ENCODE results near the gene SNX18. TPM values are rescaled to one million over a fixed set of nuclear protein-coding genes. Genes with fewer than 3 reads are reported as not detected.

SNX18 gene
- total and polyA plus RNA-seq, 2 of the 8 experiments (the other 6 are each of a cell fraction or from before 2014, with no cell fraction given), result 5.8 to 17.7 TPM

- TF ChIP-seq SIRT6 (IDR thresholded peaks at IDR 0.05; ENCODE audit: low read length) (no peak), RAD21 (IDR thresholded peaks at IDR 0.05 in 1 of 2, conservative IDR thresholded peaks at IDR 0.05 in 1 of 2; ENCODE audit: low read depth in 2 of 2, low read length in 2 of 2) (no peak)
- TF ChIP-seq, protein P1, sequence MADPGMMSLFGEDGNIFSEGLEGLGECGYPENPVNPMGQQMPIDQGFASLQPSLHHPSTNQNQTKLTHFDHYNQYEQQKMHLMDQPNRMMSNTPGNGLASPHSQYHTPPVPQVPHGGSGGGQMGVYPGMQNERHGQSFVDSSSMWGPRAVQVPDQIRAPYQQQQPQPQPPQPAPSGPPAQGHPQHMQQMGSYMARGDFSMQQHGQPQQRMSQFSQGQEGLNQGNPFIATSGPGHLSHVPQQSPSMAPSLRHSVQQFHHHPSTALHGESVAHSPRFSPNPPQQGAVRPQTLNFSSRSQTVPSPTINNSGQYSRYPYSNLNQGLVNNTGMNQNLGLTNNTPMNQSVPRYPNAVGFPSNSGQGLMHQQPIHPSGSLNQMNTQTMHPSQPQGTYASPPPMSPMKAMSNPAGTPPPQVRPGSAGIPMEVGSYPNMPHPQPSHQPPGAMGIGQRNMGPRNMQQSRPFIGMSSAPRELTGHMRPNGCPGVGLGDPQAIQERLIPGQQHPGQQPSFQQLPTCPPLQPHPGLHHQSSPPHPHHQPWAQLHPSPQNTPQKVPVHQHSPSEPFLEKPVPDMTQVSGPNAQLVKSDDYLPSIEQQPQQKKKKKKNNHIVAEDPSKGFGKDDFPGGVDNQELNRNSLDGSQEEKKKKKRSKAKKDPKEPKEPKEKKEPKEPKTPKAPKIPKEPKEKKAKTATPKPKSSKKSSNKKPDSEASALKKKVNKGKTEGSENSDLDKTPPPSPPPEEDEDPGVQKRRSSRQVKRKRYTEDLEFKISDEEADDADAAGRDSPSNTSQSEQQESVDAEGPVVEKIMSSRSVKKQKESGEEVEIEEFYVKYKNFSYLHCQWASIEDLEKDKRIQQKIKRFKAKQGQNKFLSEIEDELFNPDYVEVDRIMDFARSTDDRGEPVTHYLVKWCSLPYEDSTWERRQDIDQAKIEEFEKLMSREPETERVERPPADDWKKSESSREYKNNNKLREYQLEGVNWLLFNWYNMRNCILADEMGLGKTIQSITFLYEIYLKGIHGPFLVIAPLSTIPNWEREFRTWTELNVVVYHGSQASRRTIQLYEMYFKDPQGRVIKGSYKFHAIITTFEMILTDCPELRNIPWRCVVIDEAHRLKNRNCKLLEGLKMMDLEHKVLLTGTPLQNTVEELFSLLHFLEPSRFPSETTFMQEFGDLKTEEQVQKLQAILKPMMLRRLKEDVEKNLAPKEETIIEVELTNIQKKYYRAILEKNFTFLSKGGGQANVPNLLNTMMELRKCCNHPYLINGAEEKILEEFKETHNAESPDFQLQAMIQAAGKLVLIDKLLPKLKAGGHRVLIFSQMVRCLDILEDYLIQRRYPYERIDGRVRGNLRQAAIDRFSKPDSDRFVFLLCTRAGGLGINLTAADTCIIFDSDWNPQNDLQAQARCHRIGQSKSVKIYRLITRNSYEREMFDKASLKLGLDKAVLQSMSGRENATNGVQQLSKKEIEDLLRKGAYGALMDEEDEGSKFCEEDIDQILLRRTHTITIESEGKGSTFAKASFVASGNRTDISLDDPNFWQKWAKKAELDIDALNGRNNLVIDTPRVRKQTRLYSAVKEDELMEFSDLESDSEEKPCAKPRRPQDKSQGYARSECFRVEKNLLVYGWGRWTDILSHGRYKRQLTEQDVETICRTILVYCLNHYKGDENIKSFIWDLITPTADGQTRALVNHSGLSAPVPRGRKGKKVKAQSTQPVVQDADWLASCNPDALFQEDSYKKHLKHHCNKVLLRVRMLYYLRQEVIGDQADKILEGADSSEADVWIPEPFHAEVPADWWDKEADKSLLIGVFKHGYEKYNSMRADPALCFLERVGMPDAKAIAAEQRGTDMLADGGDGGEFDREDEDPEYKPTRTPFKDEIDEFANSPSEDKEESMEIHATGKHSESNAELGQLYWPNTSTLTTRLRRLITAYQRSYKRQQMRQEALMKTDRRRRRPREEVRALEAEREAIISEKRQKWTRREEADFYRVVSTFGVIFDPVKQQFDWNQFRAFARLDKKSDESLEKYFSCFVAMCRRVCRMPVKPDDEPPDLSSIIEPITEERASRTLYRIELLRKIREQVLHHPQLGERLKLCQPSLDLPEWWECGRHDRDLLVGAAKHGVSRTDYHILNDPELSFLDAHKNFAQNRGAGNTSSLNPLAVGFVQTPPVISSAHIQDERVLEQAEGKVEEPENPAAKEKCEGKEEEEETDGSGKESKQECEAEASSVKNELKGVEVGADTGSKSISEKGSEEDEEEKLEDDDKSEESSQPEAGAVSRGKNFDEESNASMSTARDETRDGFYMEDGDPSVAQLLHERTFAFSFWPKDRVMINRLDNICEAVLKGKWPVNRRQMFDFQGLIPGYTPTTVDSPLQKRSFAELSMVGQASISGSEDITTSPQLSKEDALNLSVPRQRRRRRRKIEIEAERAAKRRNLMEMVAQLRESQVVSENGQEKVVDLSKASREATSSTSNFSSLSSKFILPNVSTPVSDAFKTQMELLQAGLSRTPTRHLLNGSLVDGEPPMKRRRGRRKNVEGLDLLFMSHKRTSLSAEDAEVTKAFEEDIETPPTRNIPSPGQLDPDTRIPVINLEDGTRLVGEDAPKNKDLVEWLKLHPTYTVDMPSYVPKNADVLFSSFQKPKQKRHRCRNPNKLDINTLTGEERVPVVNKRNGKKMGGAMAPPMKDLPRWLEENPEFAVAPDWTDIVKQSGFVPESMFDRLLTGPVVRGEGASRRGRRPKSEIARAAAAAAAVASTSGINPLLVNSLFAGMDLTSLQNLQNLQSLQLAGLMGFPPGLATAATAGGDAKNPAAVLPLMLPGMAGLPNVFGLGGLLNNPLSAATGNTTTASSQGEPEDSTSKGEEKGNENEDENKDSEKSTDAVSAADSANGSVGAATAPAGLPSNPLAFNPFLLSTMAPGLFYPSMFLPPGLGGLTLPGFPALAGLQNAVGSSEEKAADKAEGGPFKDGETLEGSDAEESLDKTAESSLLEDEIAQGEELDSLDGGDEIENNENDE (IDR thresholded peaks at IDR 0.05; ENCODE audit: insufficient replicate concordance, low read length), result no peak
Measured at GRCh38 chr5:54535149-54535844, 17.7 kb downstream of the SNX18 start (continued).

Data from H1 (cell line).